NCI-H748 treated with DMSO at 0.1 percent for 48 hours (cell line): ENCODE data around the gene COX10.
"Not testable (repeated sequence)": the region's sequence is repeated elsewhere in the genome, so short reads cannot be mapped to it uniquely, and the experiment has no call there.

ENCODE experiments used
- DNase-seq: peaks from one replicate; lab custom pipeline; 2025; lab: John Stamatoyannopoulos, UW

Gene COX10

GRCh38 chr17:14069251-14070021 lies at the start of gene COX10:
Gene COX10 (plus strand): TSS chr17:14069504. CDS start chr17:14069606, 102 bp downstream.
- peak; percentile 73 for DNase-seq

DNA sequence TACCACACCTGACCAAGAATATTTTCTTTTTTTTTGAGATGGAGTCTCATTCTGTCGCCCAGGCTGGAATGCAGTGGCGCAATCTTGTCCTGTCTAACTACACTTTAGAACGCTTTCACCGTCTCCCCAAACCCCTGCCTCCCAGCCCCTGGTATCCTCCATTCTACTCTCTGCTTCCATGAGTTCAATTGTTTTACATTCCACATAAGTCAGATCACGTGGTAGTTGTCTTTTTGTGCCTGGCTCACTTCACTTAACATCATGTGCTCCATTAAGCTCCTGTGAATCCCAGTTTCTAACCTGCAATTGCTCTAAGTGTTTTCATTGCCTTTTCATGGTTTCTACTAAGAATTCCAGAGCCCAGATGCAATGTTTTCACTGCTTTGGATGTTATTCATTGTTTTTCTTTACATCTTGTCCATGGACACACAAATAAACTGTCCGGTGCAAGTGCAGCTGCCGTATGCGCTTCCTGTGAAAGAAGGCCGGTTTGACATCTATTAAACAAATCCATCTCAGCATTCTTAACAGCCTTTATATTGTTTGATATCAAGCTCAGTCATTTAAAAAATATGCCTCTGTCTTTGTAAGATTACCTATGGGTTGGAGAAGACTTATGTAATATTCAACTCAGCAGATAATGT lies 47.5 kb upstream of the COX10 start:
- not testable (repeated sequence) for DNase-seq

DNA sequence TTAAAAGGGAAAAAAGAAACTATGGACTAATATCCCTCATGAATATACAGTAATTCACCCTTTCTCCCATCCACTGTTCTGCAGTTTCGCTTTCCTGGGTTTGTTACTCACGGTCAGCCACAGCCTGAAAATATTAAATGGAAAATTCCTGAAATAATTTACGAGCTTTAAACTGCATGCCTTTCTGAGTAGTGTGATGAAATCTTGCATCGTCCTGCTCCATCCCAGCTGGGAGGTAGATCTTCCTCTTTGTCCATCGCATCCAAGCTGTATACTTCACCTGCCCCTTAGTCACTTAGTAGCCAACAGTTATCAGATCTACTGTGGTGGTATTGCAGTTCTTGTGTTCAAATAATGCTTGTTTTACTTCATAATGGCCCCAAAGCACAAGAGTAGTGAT lies 39.5 kb upstream of the COX10 start:
- not testable (repeated sequence) for DNase-seq

DNA sequence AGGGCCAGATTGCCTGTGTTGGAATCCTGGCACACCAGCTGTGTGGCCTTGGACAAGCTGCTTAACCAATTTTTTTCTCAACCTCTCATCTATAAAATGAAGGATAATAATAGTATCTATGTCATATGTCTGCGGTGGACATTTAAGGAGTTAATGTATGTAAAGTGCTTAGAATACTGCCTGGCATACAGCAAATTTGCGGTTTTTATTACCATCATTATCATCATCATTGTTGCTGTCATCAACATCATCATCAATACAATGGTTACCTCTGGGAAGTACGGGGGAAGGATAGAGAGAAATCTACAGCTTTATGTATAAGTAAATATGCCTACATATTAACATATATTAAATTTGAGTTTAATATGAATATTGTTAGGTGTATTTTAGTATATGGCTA lies 37.1 kb upstream of the COX10 start:
- peak; percentile 18 for DNase-seq

DNA sequence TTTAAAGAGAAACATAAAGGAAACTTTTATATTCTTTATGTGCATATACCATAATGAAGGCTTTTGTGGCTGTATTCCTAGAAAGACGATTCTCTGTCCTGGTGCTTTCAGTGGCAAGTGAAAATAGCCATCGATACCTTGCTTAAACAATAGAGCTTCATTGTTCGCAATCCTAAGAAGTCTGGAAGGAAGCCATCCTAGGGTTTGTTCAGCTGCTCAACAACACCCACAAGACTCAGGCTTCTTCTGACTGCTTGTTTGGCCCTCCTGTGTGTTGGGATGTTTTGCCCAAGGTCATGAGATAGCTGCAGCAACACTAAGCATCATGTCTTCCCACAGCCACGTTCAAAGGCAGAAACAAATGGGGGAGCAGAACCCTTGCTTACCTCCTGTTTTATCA lies 36.1 kb upstream of the COX10 start:
- no peak for DNase-seq

- DNase-seq, result no peak
Measured at GRCh38 chr17:14037453-14037852, 31.9 kb upstream of the COX10 start.

- DNase-seq, result no peak
Measured at GRCh38 chr17:14038206-14038605, 31.1 kb upstream of the COX10 start.

- DNase-seq, result no peak
Measured at GRCh38 chr17:14042411-14042810, 26.9 kb upstream of the COX10 start.

DNA sequence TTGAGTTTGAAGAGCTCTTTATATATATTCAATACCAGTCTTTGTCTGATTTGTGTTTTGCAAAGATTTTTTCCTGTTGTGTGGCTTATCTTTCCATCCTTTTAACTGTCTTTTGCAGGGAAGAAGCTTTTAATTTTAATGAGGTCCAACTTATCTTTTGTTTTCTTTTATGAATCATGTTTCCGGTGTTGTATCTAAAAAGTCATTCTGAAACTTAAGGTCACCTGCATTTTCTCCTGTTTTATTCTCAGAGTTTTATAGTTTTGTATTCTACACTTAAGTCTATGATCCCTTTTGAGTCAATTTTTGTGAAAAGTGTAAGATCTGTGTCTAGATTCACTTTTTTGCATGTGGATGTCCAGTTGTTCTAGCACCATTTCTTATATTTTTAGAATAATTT lies 24.6 kb upstream of the COX10 start:
- no peak for DNase-seq

DNA sequence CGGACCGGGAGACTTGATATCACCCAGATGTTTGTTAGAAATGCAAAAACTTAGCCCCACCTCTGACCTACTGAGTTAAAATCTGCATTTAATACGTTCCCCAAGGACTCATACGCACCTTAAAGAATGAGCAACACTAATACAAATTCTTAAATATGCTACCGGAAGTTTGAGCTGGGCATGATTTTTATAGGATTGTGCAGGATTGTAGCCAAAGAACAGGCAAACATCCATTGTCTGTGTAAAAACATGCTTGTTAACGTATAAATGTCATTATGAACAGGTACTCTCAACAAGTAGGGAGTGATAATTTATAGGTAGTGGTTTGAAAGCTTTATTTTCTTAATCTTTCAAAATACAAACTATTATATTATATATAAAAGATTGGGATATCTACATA lies 22.3 kb upstream of the COX10 start:
- DNase-seq, result no peak

GRCh38 chr17:14047591-14047990 lies 21.7 kb upstream of the COX10 start:
- DNase-seq, result no peak

- DNase-seq, result no peak
Measured at GRCh38 chr17:14048169-14048568, 21.1 kb upstream of the COX10 start.

GRCh38 chr17:14050616-14051015 lies 18.7 kb upstream of the COX10 start:
- DNase-seq, result no peak

DNA sequence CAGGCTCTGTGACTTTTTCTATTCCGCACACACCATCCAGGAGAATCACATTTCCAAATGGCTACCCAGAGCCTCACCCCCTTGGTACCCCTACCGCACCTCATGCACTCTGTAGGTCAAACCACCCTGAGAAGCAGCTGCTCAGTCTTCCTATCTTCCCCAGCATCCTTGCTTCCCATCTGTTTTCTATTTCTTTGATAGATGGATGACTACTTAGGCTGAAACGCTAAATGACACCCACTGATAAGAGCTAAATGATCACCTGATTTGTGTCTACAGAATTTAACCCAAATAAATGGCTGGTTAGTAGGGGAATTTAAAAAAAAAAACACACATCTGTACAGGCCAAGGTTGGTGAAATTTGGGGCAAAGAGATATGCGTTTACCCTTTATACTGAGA lies 17.6 kb upstream of the COX10 start:
- DNase-seq, result no peak

DNA sequence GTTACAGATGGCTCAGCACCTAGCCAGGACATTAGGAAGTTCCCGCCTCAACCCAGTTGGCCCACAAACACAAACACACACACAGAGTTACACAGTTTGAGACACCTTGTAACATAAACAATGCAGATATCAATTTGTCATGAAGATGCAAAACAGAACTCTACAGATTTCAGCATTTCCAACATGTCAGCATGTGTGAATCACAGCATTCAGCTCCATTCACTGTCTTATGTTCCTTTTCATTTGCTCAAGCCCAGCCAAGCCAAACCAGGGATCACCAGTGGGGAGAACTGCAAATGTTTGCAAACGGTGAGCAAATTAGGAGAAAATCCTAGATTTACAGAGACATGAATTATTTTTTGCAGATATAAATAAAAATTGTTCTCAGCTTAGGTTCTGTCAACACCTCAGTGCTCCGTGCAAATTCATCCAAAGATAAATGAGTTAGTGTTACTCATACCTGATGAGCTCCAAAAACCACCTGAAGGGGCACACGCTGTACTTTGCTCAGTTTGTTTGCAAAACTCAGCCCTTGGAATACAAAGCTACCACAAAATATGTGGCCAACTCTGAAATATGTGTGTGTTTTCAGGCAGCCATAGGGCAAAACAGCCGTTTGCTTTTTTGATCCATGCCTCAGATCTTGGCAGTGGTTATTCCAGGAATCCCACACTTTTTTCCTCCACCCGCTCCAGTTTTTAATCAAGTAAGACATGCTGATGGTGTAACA lies 16.3 kb upstream of the COX10 start:
- DNase-seq, result no peak

DNA sequence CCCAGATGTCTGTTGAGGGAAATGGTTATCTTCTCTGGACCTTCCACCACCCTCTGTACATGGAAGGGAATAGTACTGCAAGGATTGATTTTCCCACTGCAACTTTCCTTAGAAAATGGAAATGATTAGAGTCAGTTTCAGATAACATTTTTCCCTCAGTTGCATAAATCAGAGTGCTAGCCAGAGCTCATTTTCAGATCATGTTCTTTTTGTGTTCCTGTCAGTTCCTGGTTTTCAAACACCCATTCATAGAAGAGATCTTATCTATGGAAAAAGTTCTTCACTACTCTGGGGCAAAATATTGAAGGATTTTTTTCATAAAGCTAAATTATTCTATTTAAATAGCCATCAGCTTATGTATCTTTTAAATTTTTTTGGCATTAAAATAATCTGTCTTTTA lies 11.7 kb upstream of the COX10 start:
- DNase-seq, result no peak

GRCh38 chr17:14058051-14058450 lies 11.3 kb upstream of the COX10 start:
- DNase-seq, result no peak

- no peak for DNase-seq
Measured at GRCh38 chr17:14060706-14061105, 8.6 kb upstream of the COX10 start.

GRCh38 chr17:14061666-14062560 lies 7.4 kb upstream of the COX10 start:
- no peak for DNase-seq

- no peak for DNase-seq
Measured at GRCh38 chr17:14067347-14067746, 2.0 kb upstream of the COX10 start.

DNA sequence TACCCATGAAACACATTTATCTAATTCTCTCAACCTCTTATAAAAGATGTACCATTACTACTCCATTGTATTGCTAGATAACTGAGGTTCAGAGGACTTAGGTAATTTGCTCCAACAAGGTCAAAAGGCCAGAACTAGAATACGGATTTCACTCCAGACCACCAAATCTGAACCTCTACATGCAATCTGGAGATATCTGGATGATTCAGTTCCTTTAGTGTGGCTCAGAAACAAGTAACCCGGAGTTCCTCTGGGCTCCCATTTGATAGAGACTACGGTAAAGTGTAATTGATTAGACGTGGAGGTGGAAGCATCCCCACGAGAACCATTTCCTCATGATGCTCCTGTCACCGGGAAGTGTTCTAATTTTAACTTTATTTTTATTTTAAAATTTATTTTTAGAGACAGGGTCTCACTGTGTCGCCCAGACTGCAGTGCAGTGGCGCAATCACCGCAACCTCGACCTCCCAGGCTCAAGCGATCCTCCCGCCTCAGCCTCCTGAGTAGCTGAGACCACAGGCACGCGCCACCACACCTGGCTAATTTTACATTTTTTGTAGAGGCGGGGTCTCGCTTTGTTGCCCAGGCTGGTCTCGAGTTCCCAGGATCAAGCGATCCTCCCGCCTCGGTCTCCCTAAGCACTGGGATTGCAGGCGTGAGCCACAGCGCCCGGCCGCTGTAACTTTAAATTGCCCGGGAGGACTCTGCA lies 608 bp upstream of the COX10 start:
- DNase-seq, result no peak
